ENCODE measurements around the gene G3BP2. TPM values are rescaled to one million over a fixed set of nuclear protein-coding genes. Genes with fewer than 3 reads are reported as not detected.

The G3BP2 gene
- total and polyA plus RNA-seq, 2 of the 8 experiments (the other 6 are each of a cell fraction or from before 2014, with no cell fraction given), result 83.7 to 378 TPM

- TF ChIP-seq E2F6 (IDR thresholded peaks at IDR 0.05) (no peak), TBP (IDR thresholded peaks at IDR 0.05; ENCODE audit: low read depth, low read length) (no peak), CEBPB (IDR thresholded peaks at IDR 0.05; ENCODE audit: low read depth, low read length) (no peak), POLR2AphosphoS5 (IDR thresholded peaks at IDR 0.05; ENCODE audit: low read depth, low read length) (no peak), USF2 (IDR thresholded peaks at IDR 0.05; ENCODE audit: low read length) (no peak)
Measured at GRCh38 chr4:75653845-75654503, 19.2 kb downstream of the G3BP2 start (continued).
